ENCODE measurements around the gene KLHL29.
A peak's percentile ranks its signal among the peaks of the same experiment; 100 is the strongest.

KLHL29 gene

GRCh38 chr2:23599006-23599405, 214.0 kb downstream of the KLHL29 start:
- no peak for DNase-seq

GRCh38 chr2:23599667-23600066, 214.7 kb downstream of the KLHL29 start:
- peak in 1 of 2 experiments; percentile 33 for DNase-seq

- no peak for DNase-seq
Measured at GRCh38 chr2:23600346-23600745, 215.4 kb downstream of the KLHL29 start.

GRCh38 chr2:23601301-23601965, 216.5 kb downstream of the KLHL29 start:
- no peak for DNase-seq

GRCh38 chr2:23602116-23602515, 217.1 kb downstream of the KLHL29 start:
- DNase-seq: no peak

- no peak for DNase-seq
Measured at GRCh38 chr2:23603156-23603555, 218.2 kb downstream of the KLHL29 start.

- DNase-seq: no peak
Measured at GRCh38 chr2:23603581-23603980, 218.6 kb downstream of the KLHL29 start.

GRCh38 chr2:23604731-23605130, 219.8 kb downstream of the KLHL29 start:
- DNase-seq: no peak

GRCh38 chr2:23605236-23605635, 220.3 kb downstream of the KLHL29 start:
- DNase-seq: no peak

GRCh38 chr2:23606196-23606595, 221.2 kb downstream of the KLHL29 start:
- no peak for DNase-seq

- DNase-seq: no peak
Measured at GRCh38 chr2:23606968-23607367, 222.0 kb downstream of the KLHL29 start.

- DNase-seq: no peak
Measured at GRCh38 chr2:23607925-23608324, 222.9 kb downstream of the KLHL29 start.

- no peak for DNase-seq
Measured at GRCh38 chr2:23609254-23609653, 224.3 kb downstream of the KLHL29 start.

GRCh38 chr2:23611839-23612238, 226.9 kb downstream of the KLHL29 start:
- no peak for DNase-seq

GRCh38 chr2:23614701-23615100, 229.7 kb downstream of the KLHL29 start:
- no peak for DNase-seq

- no peak for DNase-seq
Measured at GRCh38 chr2:23615216-23616020, 230.4 kb downstream of the KLHL29 start.

- DNase-seq: no peak
Measured at GRCh38 chr2:23616630-23617029, 231.7 kb downstream of the KLHL29 start.

- DNase-seq: no peak
Measured at GRCh38 chr2:23617167-23617810, 232.3 kb downstream of the KLHL29 start.

- DNase-seq: no peak
Measured at GRCh38 chr2:23617811-23618215, 232.8 kb downstream of the KLHL29 start.

- no peak for DNase-seq
Measured at GRCh38 chr2:23618265-23618664, 233.3 kb downstream of the KLHL29 start.

- no peak for DNase-seq
Measured at GRCh38 chr2:23618794-23619530, 234.0 kb downstream of the KLHL29 start.

- DNase-seq: no peak
Measured at GRCh38 chr2:23619941-23620340, 235.0 kb downstream of the KLHL29 start.

GRCh38 chr2:23620841-23621341, 235.9 kb downstream of the KLHL29 start:
- no peak for DNase-seq
